ENCODE measurements around the gene GOLT1B.

DNA sequence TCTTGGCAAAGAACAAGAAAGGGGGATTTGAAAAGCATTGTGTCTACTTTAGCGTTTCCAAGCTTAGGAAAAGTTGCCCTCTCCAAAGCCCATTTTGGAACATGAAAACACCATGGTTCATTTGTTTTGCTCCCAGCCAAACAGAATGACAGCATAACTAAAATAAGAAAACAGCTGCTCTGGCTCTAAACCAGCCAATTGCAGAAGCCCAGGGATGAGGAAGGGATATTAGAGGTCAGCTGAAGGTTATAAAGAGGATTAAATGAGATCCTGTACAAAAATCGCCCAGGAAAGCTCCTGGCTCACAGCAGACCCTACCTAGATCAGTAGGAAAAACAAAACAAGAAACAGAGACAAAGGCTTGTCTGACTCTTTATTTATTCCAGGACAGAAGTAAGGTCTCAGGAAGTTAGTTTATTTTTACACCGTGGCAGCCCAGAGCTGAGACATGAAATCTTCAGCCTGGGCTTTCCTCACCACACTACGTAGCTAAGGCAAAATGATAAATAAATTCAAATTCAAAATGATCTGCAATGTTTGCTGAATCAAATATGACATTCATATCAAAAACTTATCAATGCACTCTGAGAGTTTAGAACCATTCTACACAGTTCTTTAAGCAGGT, 50.4 kb downstream of the GOLT1B start:
- TF ChIP-seq, protein P1, sequence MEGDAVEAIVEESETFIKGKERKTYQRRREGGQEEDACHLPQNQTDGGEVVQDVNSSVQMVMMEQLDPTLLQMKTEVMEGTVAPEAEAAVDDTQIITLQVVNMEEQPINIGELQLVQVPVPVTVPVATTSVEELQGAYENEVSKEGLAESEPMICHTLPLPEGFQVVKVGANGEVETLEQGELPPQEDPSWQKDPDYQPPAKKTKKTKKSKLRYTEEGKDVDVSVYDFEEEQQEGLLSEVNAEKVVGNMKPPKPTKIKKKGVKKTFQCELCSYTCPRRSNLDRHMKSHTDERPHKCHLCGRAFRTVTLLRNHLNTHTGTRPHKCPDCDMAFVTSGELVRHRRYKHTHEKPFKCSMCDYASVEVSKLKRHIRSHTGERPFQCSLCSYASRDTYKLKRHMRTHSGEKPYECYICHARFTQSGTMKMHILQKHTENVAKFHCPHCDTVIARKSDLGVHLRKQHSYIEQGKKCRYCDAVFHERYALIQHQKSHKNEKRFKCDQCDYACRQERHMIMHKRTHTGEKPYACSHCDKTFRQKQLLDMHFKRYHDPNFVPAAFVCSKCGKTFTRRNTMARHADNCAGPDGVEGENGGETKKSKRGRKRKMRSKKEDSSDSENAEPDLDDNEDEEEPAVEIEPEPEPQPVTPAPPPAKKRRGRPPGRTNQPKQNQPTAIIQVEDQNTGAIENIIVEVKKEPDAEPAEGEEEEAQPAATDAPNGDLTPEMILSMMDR (IDR thresholded peaks at IDR 0.05), result no peak
- TF ChIP-seq POLR2AphosphoS5 (IDR thresholded peaks at IDR 0.05) (no peak), EP300 (IDR thresholded peaks at IDR 0.05) (no peak)
